GM23248 (cell line): Measurements from ENCODE around the gene TEX22. TPM values are rescaled to one million over a fixed set of nuclear protein-coding genes. Genes with fewer than 3 reads are reported as not detected.
A peak's percentile ranks its signal among the peaks of the same experiment; 100 is the strongest.

Experiments used
- DNase-seq: peaks from one replicate; pipeline ENCODE4 v3.0.0-alpha.2; 2015
- H2AFZ ChIP-seq: fragments of 200-600 bp; sonication (generic); 2 replicates; pipeline ENCODE4 v1.6.1; 2016; ENCODE audit warnings: antibody characterized with exemption
- H3F3A ChIP-seq: fragments of 200-600 bp; sonication (generic); 2 replicates; pipeline ENCODE4 v1.6.1; 2016; ENCODE audit warnings: mild to moderate bottlenecking, antibody characterized with exemption, mixed run types; ENCODE audit not compliant: insufficient read depth
- H3K27ac ChIP-seq: fragments of 200-600 bp; sonication (generic); 2 replicates; pipeline ENCODE4 v1.5.1; 2016; ENCODE audit warnings: mild to moderate bottlenecking
- H3K27me3 ChIP-seq: fragments of 200-600 bp; sonication (generic); replicated peaks from 2 replicates; pipeline ENCODE4 v1.6.1; 2016; ENCODE audit warnings: mild to moderate bottlenecking; ENCODE audit not compliant: insufficient read depth
- H3K36me3 ChIP-seq: fragments of 200-600 bp; sonication (generic); 2 replicates; pipeline ENCODE4 v1.6.1; 2016; ENCODE audit warnings: low read depth, mild to moderate bottlenecking
- H3K4me1 ChIP-seq: fragments of 200-600 bp; sonication (generic); 2 replicates; pipeline ENCODE4 v1.6.1; 2016; ENCODE audit warnings: mild to moderate bottlenecking; ENCODE audit not compliant: insufficient read depth
- H3K4me2 ChIP-seq: fragments of 200-600 bp; sonication (generic); one replicate; pipeline ENCODE4 v1.6.1; 2016; ENCODE audit warnings: mild to moderate bottlenecking; ENCODE audit not compliant: unreplicated experiment
- H3K4me3 ChIP-seq: fragments of 200-600 bp; sonication (generic); 2 replicates; pipeline ENCODE4 v1.5.1; 2016; ENCODE audit warnings: mild to moderate bottlenecking
- H3K79me2 ChIP-seq: fragments of 200-600 bp; sonication (generic); 2 replicates; pipeline ENCODE4 v1.6.1; 2016; ENCODE audit warnings: mild to moderate bottlenecking; ENCODE audit not compliant: insufficient read depth
- H3K9ac ChIP-seq: fragments of 200-600 bp; sonication (generic); 2 replicates; pipeline ENCODE4 v1.6.1; 2016; ENCODE audit warnings: mild to moderate bottlenecking
- H3K9me2 ChIP-seq: fragments of 200-600 bp; sonication (generic); 2 replicates; pipeline ENCODE4 v1.6.1; 2016; ENCODE audit warnings: mixed run types, mild to moderate bottlenecking, moderate library complexity; ENCODE audit not compliant: insufficient read depth
- H3K9me3 ChIP-seq: fragments of 200-600 bp; sonication (generic); one replicate; pipeline ENCODE4 v1.6.1; 2017; ENCODE audit warnings: low read depth
- H4K20me1 ChIP-seq: fragments of 200-600 bp; sonication (generic); 2 replicates; pipeline ENCODE4 v1.6.0; 2016; ENCODE audit not compliant: insufficient read depth
- EZH2 ChIP-seq: fragments of 200-600 bp; sonication (generic); IDR thresholded peaks from 2 replicates; pipeline ENCODE4 v1.6.1; 2018; ENCODE audit warnings: antibody characterized with exemption, mild to moderate bottlenecking; ENCODE audit not compliant: insufficient read depth, poor library complexity, severe bottlenecking
- EZH2phosphoT487 ChIP-seq: fragments of 200-600 bp; sonication (generic); IDR thresholded peaks from 2 replicates; pipeline ENCODE4 v1.6.1; 2018; ENCODE audit warnings: antibody characterized with exemption, moderate library complexity, mild to moderate bottlenecking, low read depth; ENCODE audit not compliant: insufficient read depth
- WGBS, 2 experiments: methylation state at CpG; one replicate each; pipeline ENCODE4 v1.1.6; 2015 to 2017; ENCODE audit warnings: low lambda C conversion rate in 2 of 2, low coverage in 1 of 2; ENCODE audit errors: missing lambda C conversion rate in 2 of 2; 5-methylcytosine and 5-hydroxymethylcytosine counted together
- in situ Hi-C: fragments of 300-500 bp; cut with MboI; formaldehyde crosslinking; loops from 2 replicates; pipeline ENCODE4 v1.15.0; 2020
- polyA plus RNA-seq: library from polyadenylated mRNA; unstranded; fragments of >200 nt; fragmentation: Nextera tagmentation; extraction: Ambion mirVana; gene quantifications from 2 replicates; pipeline ENCODE4 v1.2.1, GENCODE V29; 2016
- total RNA-seq: library from RNA; depleted of rRNA; stranded (reverse); fragments of >200 nt; shearing (Covaris generic); gene quantifications from 2 replicates; pipeline ENCODE4 v1.2.3, GENCODE V29; 2014

The TEX22 gene
- total and polyA plus RNA-seq, 2 experiments from 2014 or later = 0.43 to 0.46 TPM

- no peak overlapping the region for H3K4me3 ChIP-seq
- H3K79me2 ChIP-seq = peaks cover 62% of the 10 kb centered on the region
- no peaks in the 10 kb centered on the region for H3K27me3 ChIP-seq
- no peaks in the 10 kb centered on the region for H3K36me3 ChIP-seq
- DNase-seq = peak; percentile 60
- H3K4me1 ChIP-seq = no peaks in the 10 kb centered on the region
- H3K9me3 ChIP-seq = no peaks in the 10 kb centered on the region
- H3K9ac ChIP-seq = no peak overlapping the region
- in situ Hi-C loops = no loop called here
- 80% methylated on average over 33 of the region's 33 CpGs for WGBS, 2 experiments
- H3F3A ChIP-seq = no peaks in the 10 kb centered on the region
- H3K4me2 ChIP-seq = no peak overlapping the region
- H4K20me1 ChIP-seq = peaks cover 8% of the 10 kb centered on the region
- TF ChIP-seq EZH2 = no peak
- TF ChIP-seq EZH2phosphoT487 = no peak
- H3K9me2 ChIP-seq = no peaks in the 10 kb centered on the region
- H2AFZ ChIP-seq = no peak overlapping the region
- no peak overlapping the region for H3K27ac ChIP-seq
Measured at GRCh38 chr14:105439710-105440553, 41.6 kb downstream of the TEX22 start.

GRCh38 chr14:105440554-105440900, 42.2 kb downstream of the TEX22 start:
- TF ChIP-seq EZH2 (no peak), EZH2phosphoT487 (no peak)
- Histone ChIP-seq H3K36me3 (no peaks in the 10 kb centered on the region), H3K9me3 (no peaks in the 10 kb centered on the region), H3K9me2 (no peaks in the 10 kb centered on the region), H3K4me1 (no peaks in the 10 kb centered on the region), H3K27ac (no peak overlapping the region), H3K79me2 (peaks cover 56% of the 10 kb centered on the region), H4K20me1 (peaks cover 6% of the 10 kb centered on the region; the same call in 1 of the 2 replicates), H3F3A (no peaks in the 10 kb centered on the region), H3K27me3 (no peaks in the 10 kb centered on the region), H3K4me2 (no peak overlapping the region), H3K4me3 (no peak overlapping the region), H2AFZ (no peak overlapping the region), H3K9ac (no peak overlapping the region)
- DNase-seq = no peak
- in situ Hi-C loops = no loop called here
- 87 to 89% methylated on average over 14 to 15 of the region's 15 CpGs for whole genome bisulfite sequencing, 2 experiments

GRCh38 chr14:105440992-105441391, 42.7 kb downstream of the TEX22 start:
- no peak overlapping the region for H2AFZ ChIP-seq
- in situ Hi-C loops = no loop called here
- no peaks in the 10 kb centered on the region for H3K27me3 ChIP-seq
- H3K4me3 ChIP-seq = no peak overlapping the region
- H3K27ac ChIP-seq = no peak overlapping the region
- H3F3A ChIP-seq = no peaks in the 10 kb centered on the region
- no peaks in the 10 kb centered on the region for H3K4me1 ChIP-seq
- no peak for DNase-seq
- H3K79me2 ChIP-seq = peaks cover 51% of the 10 kb centered on the region
- no peaks in the 10 kb centered on the region for H3K9me3 ChIP-seq
- WGBS, 2 experiments = 100% methylated on average over 4 to 9 of the region's 9 CpGs
- TF ChIP-seq EZH2phosphoT487 (no peak), EZH2 (no peak)
- H3K36me3 ChIP-seq = no peaks in the 10 kb centered on the region
- H3K9ac ChIP-seq = no peak overlapping the region
- peaks cover 5% of the 10 kb centered on the region; the same call in 1 of the 2 replicates for H4K20me1 ChIP-seq
- H3K4me2 ChIP-seq = no peak overlapping the region
- no peaks in the 10 kb centered on the region for H3K9me2 ChIP-seq

- Histone ChIP-seq H3K27me3 (no peaks in the 10 kb centered on the region), H3K9me3 (no peaks in the 10 kb centered on the region), H3F3A (no peaks in the 10 kb centered on the region), H4K20me1 (no peaks in the 10 kb centered on the region), H3K4me2 (no peak overlapping the region), H3K9me2 (no peaks in the 10 kb centered on the region), H3K4me3 (no peak overlapping the region), H3K9ac (no peak overlapping the region), H3K79me2 (peaks cover 44% of the 10 kb centered on the region), H3K27ac (no peak overlapping the region), H2AFZ (no peak overlapping the region), H3K36me3 (no peaks in the 10 kb centered on the region), H3K4me1 (no peaks in the 10 kb centered on the region)
- 81 to 82% methylated on average over 17 of the region's 17 CpGs for WGBS, 2 experiments
- no peak for DNase-seq
- in situ Hi-C loops = no loop called here
- TF ChIP-seq EZH2 = no peak
- TF ChIP-seq EZH2phosphoT487 = no peak
Measured at GRCh38 chr14:105442125-105442524, 43.8 kb downstream of the TEX22 start.
